ENCODE data around the gene MTFR1L. TPM values are rescaled to one million over a fixed set of nuclear protein-coding genes. Genes with fewer than 3 reads are reported as not detected.

Gene MTFR1L
- polyA plus RNA-seq, 1 of the 3 experiments (the other 2 are of a cell fraction) = 53.6 TPM

- TF ChIP-seq MAX (IDR thresholded peaks at IDR 0.05; ENCODE audit: low read depth) = no peak
These were observed 23.6 kb upstream of the MTFR1L start (continued) for GRCh38 chr1:25795946-25796810.

DNA sequence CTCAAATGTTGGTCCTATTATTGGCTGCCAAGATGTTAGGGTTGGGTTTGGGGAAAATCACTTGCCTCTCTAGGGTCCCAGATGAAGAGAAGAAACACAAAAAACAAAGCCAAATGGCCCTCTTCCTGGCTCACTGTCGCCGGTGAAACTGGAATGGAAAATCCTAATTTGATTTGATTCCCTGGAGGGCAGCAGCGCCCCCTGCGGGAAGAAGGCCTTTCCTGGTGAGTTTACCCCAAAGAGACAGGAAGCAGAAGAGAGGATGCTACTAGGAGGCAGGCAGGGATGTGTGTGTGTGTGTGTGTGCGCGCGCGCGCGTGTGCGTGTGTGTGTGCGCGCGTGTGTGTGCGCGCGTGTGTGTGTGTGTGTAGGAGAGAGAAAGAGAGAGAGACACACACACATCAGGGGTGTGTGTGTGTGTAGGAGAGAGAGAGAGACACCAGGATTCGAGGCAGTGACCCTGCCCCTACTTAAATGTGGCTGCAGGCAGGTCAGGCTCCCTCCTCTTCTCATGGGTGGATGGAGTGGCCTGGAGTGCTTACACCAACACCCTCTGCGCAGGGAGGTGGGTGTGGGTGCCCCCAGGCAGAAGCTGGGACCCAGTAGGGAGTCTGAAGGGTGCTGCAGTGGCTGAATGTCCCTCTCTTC, 22.8 kb upstream of the MTFR1L start:
- Histone ChIP-seq H3K9me3 (no peaks in the 10 kb centered on the region), H3K4me3 (ENCODE audit: low read depth in 2 of 2, low read length in 1 of 2) (peak overlapping the region in 1 of 2 experiments; percentile 26; a peak in 1 of 4 replicates), H3F3A (replicated peaks; ENCODE audit: insufficient read depth) (no peaks in the 10 kb centered on the region), H4K20me1 (ENCODE audit: insufficient read depth) (no peaks in the 10 kb centered on the region), H2AFZ (ENCODE audit: low read depth) (no peak overlapping the region), H3K9ac (no peak overlapping the region), H3K9me2 (no peaks in the 10 kb centered on the region), H3K4me2 (no peak overlapping the region), H3K27ac (ENCODE audit: low read depth in 2 of 2, low read length in 1 of 2) (no peak overlapping the region), H3K4me1 (ENCODE audit: control insufficient read depth in 1 of 2, insufficient read depth in 2 of 2, low read depth in 1 of 2, low read length in 1 of 2) (peaks cover 0 to 27% of the 10 kb centered on the region in 2 experiments; a peak in 2 of 4 replicates), H3K27me3 (ENCODE audit: insufficient read depth) (no peaks in the 10 kb centered on the region), H3K79me2 (ENCODE audit: insufficient read depth) (peaks cover 17% of the 10 kb centered on the region; the same call in 1 of the 2 replicates), H3K36me3 (replicated peaks in 1 of 2; ENCODE audit: control insufficient read depth in 1 of 2, insufficient read depth in 2 of 2, low read length in 1 of 2) (no peaks in the 10 kb centered on the region)
- TF ChIP-seq RAD21 (IDR thresholded peaks at IDR 0.05; ENCODE audit: low read length) = peak; percentile 74
- no peak for TF ChIP-seq EP300 (IDR thresholded peaks at IDR 0.05; ENCODE audit: borderline replicate concordance in 1 of 2, low read depth in 1 of 2, low read length in 1 of 2)
- TF ChIP-seq SMC3 (IDR thresholded peaks at IDR 0.05; ENCODE audit: low read depth, low read length) = peak; percentile 63
- peak; percentile 78 for TF ChIP-seq CTCF (IDR thresholded peaks at IDR 0.05)
- CTCF ChIA-PET = interaction anchor here (0.7 to 3.6 kb wide), 18 partner anchors 9 to 224 kb away, joined by 3 to 26 read pairs (median 4); partner anchors contain the start of gene MAN1C1
- whole genome bisulfite sequencing (ENCODE audit: low lambda C conversion rate) = 48% methylated on average over 18 of the region's 19 CpGs
- DNase-seq = peak; percentile 71
- POLR2A ChIA-PET = no interaction called here

DNA sequence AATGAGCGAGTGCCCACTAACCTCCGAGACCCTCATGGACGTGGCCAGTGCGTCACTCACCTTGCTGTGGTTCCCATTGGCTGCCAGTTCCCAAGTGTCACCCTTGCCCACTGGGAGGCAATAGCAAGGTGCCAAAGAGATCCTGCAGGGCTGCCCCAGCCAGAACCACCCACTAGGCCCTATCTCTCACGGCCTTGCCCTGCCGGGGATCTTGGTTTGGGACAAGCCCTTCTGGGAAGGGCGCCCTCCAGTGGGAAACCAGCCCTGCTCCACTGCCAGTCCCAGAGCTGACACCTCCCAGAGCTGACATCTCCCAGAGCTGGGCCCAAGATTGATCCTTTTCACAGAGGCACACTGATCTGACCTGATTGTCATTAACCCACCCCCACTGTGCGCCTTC, 21.8 kb upstream of the MTFR1L start:
- 91% methylated on average over 7 of the region's 8 CpGs for WGBS (ENCODE audit: low lambda C conversion rate)
- ChIA-PET CTCF (interaction anchor here (0.6 to 3.6 kb wide), 14 partner anchors 11 to 225 kb away, joined by 3 to 26 read pairs (median 5); partner anchors contain the start of gene MAN1C1), POLR2A (no interaction called here)
- Histone ChIP-seq H2AFZ (ENCODE audit: low read depth) (no peak overlapping the region), H3K36me3 (replicated peaks in 1 of 2; ENCODE audit: control insufficient read depth in 1 of 2, insufficient read depth in 2 of 2, low read length in 1 of 2) (no peaks in the 10 kb centered on the region), H3K9me2 (no peaks in the 10 kb centered on the region), H3K9ac (no peak overlapping the region), H3F3A (replicated peaks; ENCODE audit: insufficient read depth) (peaks cover 5% of the 10 kb centered on the region), H3K4me1 (ENCODE audit: control insufficient read depth in 1 of 2, insufficient read depth in 2 of 2, low read depth in 1 of 2, low read length in 1 of 2) (peaks cover 0 to 31% of the 10 kb centered on the region in 2 experiments; a peak in 3 of 4 replicates), H3K4me2 (no peak overlapping the region), H3K9me3 (no peaks in the 10 kb centered on the region), H3K27ac (ENCODE audit: low read depth in 2 of 2, low read length in 1 of 2) (no peak overlapping the region), H3K27me3 (ENCODE audit: insufficient read depth) (no peaks in the 10 kb centered on the region), H3K79me2 (ENCODE audit: insufficient read depth) (peaks cover 20% of the 10 kb centered on the region; the same call in 1 of the 2 replicates), H4K20me1 (ENCODE audit: insufficient read depth) (no peaks in the 10 kb centered on the region), H3K4me3 (ENCODE audit: low read depth in 2 of 2, low read length in 1 of 2) (no peak overlapping the region; a peak in 1 of 4 replicates)
- TF ChIP-seq CTCF (IDR thresholded peaks at IDR 0.05) (peak; percentile 48), NRF1 (IDR thresholded peaks at IDR 0.05; ENCODE audit: low read depth, low read length) (no peak), RAD21 (IDR thresholded peaks at IDR 0.05; ENCODE audit: low read length) (0 out of 2 replicates have a peak, but pooled peaks have one; percentile 5), FOXM1 (IDR thresholded peaks at IDR 0.05; ENCODE audit: low read depth) (no peak), SMC3 (IDR thresholded peaks at IDR 0.05; ENCODE audit: low read depth, low read length) (peak; percentile 24), ZBTB33 (IDR thresholded peaks at IDR 0.05; ENCODE audit: borderline replicate concordance, low read depth) (no peak), GATA2 (CRISPR knock-in tag; IDR thresholded peaks at IDR 0.05) (no peak), POLR2AphosphoS5 (IDR thresholded peaks at IDR 0.05; ENCODE audit: low read depth, low read length) (no peak)
- peak; percentile 48 for DNase-seq
